ENCODE results near the gene KIF13A.

- no peak for TF ChIP-seq CTCF (conservative IDR thresholded peaks at IDR 0.05; ENCODE audit: low read depth in 2 of 2)
- TF ChIP-seq EZH2phosphoT487 (IDR thresholded peaks at IDR 0.05; ENCODE audit: unreplicated experiment): no peak
- TF ChIP-seq POLR2AphosphoS5 (IDR thresholded peaks at IDR 0.05; ENCODE audit: low read depth): no peak
- no peak for TF ChIP-seq REST (IDR thresholded peaks at IDR 0.05; ENCODE audit: unreplicated experiment)
- no peak for TF ChIP-seq EZH2 (IDR thresholded peaks at IDR 0.05; ENCODE audit: low read depth, unreplicated experiment)
- no peak for TF ChIP-seq ZNF331 (CRISPR knock-in tag; IDR thresholded peaks at IDR 0.05; ENCODE audit: low read depth)
- no peak for TF ChIP-seq ETS1 (IDR thresholded peaks at IDR 0.05)
- TF ChIP-seq STAT1 (IDR thresholded peaks at IDR 0.05; ENCODE audit: unreplicated experiment): no peak
- TF ChIP-seq NANOG (IDR thresholded peaks at IDR 0.05; ENCODE audit: borderline replicate concordance): no peak
- TF ChIP-seq JUNB (IDR thresholded peaks at IDR 0.05; ENCODE audit: unreplicated experiment): no peak
- no peak for TF ChIP-seq ZNF114 (CRISPR knock-in tag; IDR thresholded peaks at IDR 0.05)
Observed at GRCh38 chr6:17785094-17785787, 202.2 kb downstream of the KIF13A start.

Measured in GM23338 (cell line).